H1 (cell line): ENCODE data around the gene ZNF484. TPM values are rescaled to one million over a fixed set of nuclear protein-coding genes. Genes with fewer than 3 reads are reported as not detected.

Source experiments
- CTCF ChIA-PET: fragments of 300-600 bp; sonication (Branson Sonifier 250); formaldehyde crosslinking; loops from one replicate; lab custom pipeline; 2021; ENCODE audit not compliant: partially characterized antibody; lab: Charles Lee
- POLR2A ChIA-PET: fragments of 300-600 bp; sonication (Branson Sonifier 250); formaldehyde crosslinking; loops from one replicate; lab custom pipeline; 2021; ENCODE audit warnings: inconsistent platforms; ENCODE audit not compliant: partially characterized antibody; lab: Charles Lee
- DNase-seq, 2 experiments: peaks; one replicate each; pipeline versions ENCODE4 v3.0.0 to v3.0.0-alpha.2; 2010 to 2022; ENCODE audit warnings: low spot score in 2 of 2, low read depth in 1 of 2, mixed read lengths in 1 of 2
- FAIRE-seq: peaks from 2 replicates; lab custom pipeline; 2011; peaks lifted over from hg19 to GRCh38; lab: Jason Lieb, UNC
- H2AFZ ChIP-seq: 2 replicates; pipeline ENCODE4 v1.8.1; 2012; ENCODE audit warnings: low read length, inconsistent platforms
- H2AK5ac ChIP-seq: 2 replicates; pipeline ENCODE4 v1.6.1; 2013; ENCODE audit warnings: low read depth, low read length
- H2BK120ac ChIP-seq: replicated peaks from 2 replicates; pipeline ENCODE3; 2013; ENCODE audit warnings: low read depth, low read length, inconsistent platforms
- H2BK12ac ChIP-seq: 2 replicates; pipeline ENCODE4 v1.6.1; 2013; ENCODE audit warnings: low read depth, low read length
- H2BK15ac ChIP-seq: 2 replicates; pipeline ENCODE4 v1.6.1; 2013; ENCODE audit warnings: low read length
- H2BK20ac ChIP-seq: 2 replicates; pipeline ENCODE4 v1.6.1; 2013; ENCODE audit warnings: low read length
- H2BK5ac ChIP-seq: 2 replicates; pipeline ENCODE4 v1.6.1; 2013; ENCODE audit warnings: low read depth, low read length
- H3K14ac ChIP-seq: 2 replicates; pipeline ENCODE4 v1.6.1; 2013; ENCODE audit warnings: inconsistent platforms; ENCODE audit not compliant: insufficient read length
- H3K18ac ChIP-seq: 2 replicates; pipeline ENCODE4 v1.6.1; 2013; ENCODE audit warnings: low read length; ENCODE audit errors: extremely low read depth
- H3K23ac ChIP-seq: 2 replicates; pipeline ENCODE4 v1.6.1; 2013; ENCODE audit warnings: inconsistent platforms; ENCODE audit not compliant: insufficient read length
- H3K23me2 ChIP-seq: 2 replicates; pipeline ENCODE4 v1.6.1; 2013; ENCODE audit warnings: low read depth, low read length
- H3K27ac ChIP-seq: 2 replicates; pipeline ENCODE4 v1.6.1; 2011; ENCODE audit warnings: low read depth, low read length, inconsistent platforms
- H3K27me3 ChIP-seq, 4 experiments: replicated peaks in 1 of 4; 1 replicate in 1 of 4; 2 replicates in 3 of 4; pipeline versions ENCODE4 v1.6.1 to v1.8.1; 2011 to 2013; ENCODE audit warnings: low read length in 3 of 4, mild to moderate bottlenecking in 3 of 4, inconsistent platforms in 2 of 4, mixed read lengths in 2 of 4, moderate library complexity in 1 of 4; ENCODE audit not compliant: control insufficient read depth in 3 of 4, insufficient read depth in 3 of 4; ENCODE audit errors: extremely low read depth in 1 of 4
- H3K36me3 ChIP-seq, 4 experiments: 2 replicates each; pipeline versions ENCODE4 v1.6.1 to v1.8.1; 2011 to 2013; ENCODE audit warnings: mild to moderate bottlenecking in 4 of 4, low read length in 3 of 4, moderate library complexity in 2 of 4, control low read depth in 1 of 4, inconsistent platforms in 1 of 4; ENCODE audit not compliant: insufficient read depth in 4 of 4, control insufficient read depth in 2 of 4
- H3K4ac ChIP-seq: replicated peaks from 2 replicates; pipeline ENCODE3; 2013; ENCODE audit warnings: low read length, low read depth, mixed read lengths, inconsistent platforms; ENCODE audit not compliant: insufficient read length
- H3K4me1 ChIP-seq, 4 experiments: replicated peaks in 1 of 4; 1 replicate in 1 of 4; 2 replicates in 3 of 4; pipeline versions ENCODE4 v1.6.1 to v1.8.1; 2011 to 2013; ENCODE audit warnings: low read length in 3 of 4, inconsistent platforms in 2 of 4, mixed read lengths in 1 of 4; ENCODE audit not compliant: insufficient read depth in 4 of 4, control insufficient read depth in 3 of 4
- H3K4me2 ChIP-seq, 2 experiments: 2 replicates each; pipeline versions ENCODE4 v1.6.1 to v1.8.1; 2011 to 2013; ENCODE audit warnings: low read depth in 2 of 2, low read length in 2 of 2, control low read depth in 1 of 2, inconsistent platforms in 1 of 2, mild to moderate bottlenecking in 1 of 2; ENCODE audit not compliant: insufficient read depth in 1 of 2
- H3K4me3 ChIP-seq, 4 experiments: fragments of 200-600, 300-600 bp in 1 of 4; sonication (generic), shearing (Covaris generic), sonication (Bioruptor Twin) in 1 of 4; 2 replicates each; pipeline versions ENCODE4 v1.5.1 to v1.8.1; 2011 to 2016; ENCODE audit warnings: low read length in 4 of 4, low read depth in 3 of 4, control low read depth in 2 of 4, inconsistent platforms in 2 of 4, mild to moderate bottlenecking in 2 of 4, mixed read lengths in 1 of 4, moderate library complexity in 1 of 4; ENCODE audit not compliant: insufficient read depth in 2 of 4; ENCODE audit errors: extremely low read depth in 1 of 4
- H3K56ac ChIP-seq: replicated peaks from 2 replicates; pipeline ENCODE3; 2013; ENCODE audit warnings: low read depth, mild to moderate bottlenecking, mixed read lengths, low read length, inconsistent platforms; ENCODE audit not compliant: insufficient read length
- H3K79me1 ChIP-seq: 2 replicates; pipeline ENCODE4 v1.6.1; 2013; ENCODE audit warnings: low read depth, low read length, control low read depth
- H3K79me2 ChIP-seq, 2 experiments: 2 replicates each; pipeline versions ENCODE4 v1.6.1 to v1.8.1; 2012 to 2013; ENCODE audit warnings: low read length in 2 of 2, mild to moderate bottlenecking in 2 of 2, inconsistent platforms in 1 of 2; ENCODE audit not compliant: insufficient read depth in 2 of 2, control insufficient read depth in 1 of 2
- H3K9ac ChIP-seq, 4 experiments: replicated peaks in 1 of 4; 1 replicate in 1 of 4; 2 replicates in 3 of 4; pipeline versions ENCODE4 v1.6.1 to v1.8.1; 2011 to 2013; ENCODE audit warnings: low read depth in 3 of 4, low read length in 3 of 4, control low read depth in 2 of 4, mild to moderate bottlenecking in 2 of 4, moderate library complexity in 2 of 4, inconsistent platforms in 1 of 4; ENCODE audit errors: extremely low read depth in 1 of 4
- H3K9me3 ChIP-seq, 2 experiments: 2 replicates each; pipeline versions ENCODE4 v1.6.1 to v1.8.1; 2012 to 2013; ENCODE audit warnings: mild to moderate bottlenecking in 2 of 2, moderate library complexity in 2 of 2, control low read depth in 1 of 2, inconsistent platforms in 1 of 2, low read depth in 1 of 2, low read length in 1 of 2, mixed read lengths in 1 of 2; ENCODE audit not compliant: insufficient read depth in 2 of 2
- H4K20me1 ChIP-seq, 2 experiments: replicated peaks in 1 of 2; 2 replicates each; pipeline versions ENCODE3 to v1.8.1; 2011 to 2013; ENCODE audit warnings: inconsistent platforms in 2 of 2, low read length in 2 of 2, mild to moderate bottlenecking in 1 of 2; ENCODE audit not compliant: insufficient read depth in 2 of 2, control insufficient read depth in 1 of 2
- H4K5ac ChIP-seq: 2 replicates; pipeline ENCODE4 v1.6.1; 2013; ENCODE audit warnings: low read length, low read depth, mixed read lengths, inconsistent platforms; ENCODE audit not compliant: insufficient read length
- H4K8ac ChIP-seq: 2 replicates; pipeline ENCODE4 v1.8.0; 2013; ENCODE audit warnings: mild to moderate bottlenecking, moderate library complexity, low read length, inconsistent platforms; ENCODE audit not compliant: insufficient read depth; ENCODE audit errors: extremely low read depth
- H4K91ac ChIP-seq: replicated peaks from 2 replicates; pipeline ENCODE3; 2013; ENCODE audit warnings: low read length, mixed read lengths, inconsistent platforms; ENCODE audit not compliant: insufficient read length
- CREB1 ChIP-seq: IDR thresholded peaks from 2 replicates; pipeline ENCODE4 v1.6.1; 2012; ENCODE audit warnings: inconsistent platforms
- E2F6 ChIP-seq: IDR thresholded peaks from 2 replicates; pipeline ENCODE4 v1.6.1; 2012; ENCODE audit warnings: inconsistent platforms
- HDAC6 ChIP-seq: IDR thresholded peaks from one replicate; pipeline ENCODE4 v1.7.1; 2012; ENCODE audit warnings: low read depth, mild to moderate bottlenecking, inconsistent platforms, low read length, moderate library complexity
- JUND ChIP-seq: IDR thresholded peaks from 2 replicates; pipeline ENCODE4 v1.6.1; 2011; ENCODE audit warnings: mild to moderate bottlenecking, improper control_type of control experiment, low read length
- TAF1 ChIP-seq: IDR thresholded peaks from 2 replicates; pipeline ENCODE4 v1.6.1; 2011; ENCODE audit warnings: mild to moderate bottlenecking, low read depth, low read length
- TBP ChIP-seq: IDR thresholded peaks from 2 replicates; pipeline ENCODE4 v1.6.1; 2011; ENCODE audit warnings: low read depth, low read length, improper control_type of control experiment
- TEAD4 ChIP-seq: IDR thresholded peaks from 2 replicates; pipeline ENCODE4 v1.6.1; 2012; ENCODE audit warnings: low read depth, low read length, inconsistent platforms, mixed read lengths
- WGBS, 2 experiments: shearing (Covaris generic) in 1 of 2; methylation state at CpG; one replicate each; pipeline versions ENCODE4 v1.1.6 to v1.1.7; 2013 to 2015; ENCODE audit warnings: low lambda C conversion rate in 2 of 2, mixed read lengths in 2 of 2, inconsistent platforms in 1 of 2, low coverage in 1 of 2, missing lambda C conversion rate in 1 of 2; ENCODE audit not compliant: insufficient replicate concordance in 2 of 2, insufficient coverage in 1 of 2, insufficient read length in 1 of 2; ENCODE audit errors: extremely low coverage in 1 of 2, missing lambda C conversion rate in 1 of 2; 5-methylcytosine and 5-hydroxymethylcytosine counted together
- polyA plus RNA-seq, 7 experiments: library from polyadenylated mRNA; depleted of rRNA in 3 of 7; stranded (reverse) in 5 of 7; unstranded in 2 of 7; fragments of >200 nt in 5 of 7; fragments of 200-250 nt in 2 of 7; gene quantifications; 1 replicate in 5 of 7; 2 replicates in 1 of 7; 4 replicates in 1 of 7; pipeline versions ENCODE4 v1.2.1 to v1.2.3, GENCODE V29; 2011 to 2013; ENCODE audit warnings: missing spikeins in 2 of 7, mixed read lengths in 2 of 7
- total RNA-seq: library from RNA; stranded (reverse); fragmentation: NEBNext Ultra II Directional; extraction: Animal tissue kit (Norgen Biotek cat#: 25700); gene quantifications from 2 replicates; pipeline ENCODE4 v1.2.1, GENCODE V29; 2021

Gene ZNF484
- total and polyA plus RNA-seq, 2 of the 8 experiments (the other 6 are each of a cell fraction or from before 2014, with no cell fraction given) = 1.3 to 11.5 TPM

GRCh38 chr9:92882276-92882675 is 4.4 kb upstream of the ZNF484 start:
- H3K56ac ChIP-seq = no peak overlapping the region
- no peak overlapping the region for H4K5ac ChIP-seq
- no peak overlapping the region for H2BK5ac ChIP-seq
- H2AK5ac ChIP-seq = no peak overlapping the region
- H3K9me3 ChIP-seq = no peaks in the 10 kb centered on the region
- peaks cover 1 to 12% (median 7%) of the 10 kb centered on the region in 4 experiments; a peak in 5 of 7 replicates for H3K4me1 ChIP-seq
- H3K36me3 ChIP-seq = no peaks in the 10 kb centered on the region
- H4K8ac ChIP-seq = no peak overlapping the region
- H2BK12ac ChIP-seq = no peak overlapping the region
- no peak overlapping the region for H2BK120ac ChIP-seq
- TF ChIP-seq HDAC6 (no peak), JUND (0 out of 2 replicates have a peak, but pooled peaks have one; percentile 17), CREB1 (peak; percentile 35; the same call in 1 of the 2 replicates), E2F6 (no peak), TEAD4 (0 out of 2 replicates have a peak, but pooled peaks have one; percentile 7), TBP (peak; percentile 43; the same call in 1 of the 2 replicates), TAF1 (peak; percentile 46; the same call in 1 of the 2 replicates)
- H3K4me2 ChIP-seq = peak overlapping the region; percentile 25 to 52
- no peak overlapping the region for H2BK20ac ChIP-seq
- CTCF ChIA-PET = interaction anchor here (1.1 to 1.6 kb wide), 3 partner anchors 9 to 225 kb away, joined by 3 to 6 read pairs (median 3); no protein-coding TSS in a partner anchor
- H2AFZ ChIP-seq = no peak overlapping the region
- no peak overlapping the region for H3K14ac ChIP-seq
- WGBS, 2 experiments = 8% methylated on average over 5 of the region's 5 CpGs; no CpG with 5 or more reads in 1 of the 2 experiments
- DNase-seq (peak; percentile 41 to 63), FAIRE-seq (no peak)
- POLR2A ChIA-PET = interaction anchor here (1.3 kb wide), 1 partner anchor 24 kb away, joined by 3 read pairs; no protein-coding TSS in a partner anchor
- no peak overlapping the region for H2BK15ac ChIP-seq
- no peaks in the 10 kb centered on the region for H3K79me2 ChIP-seq
- H3K18ac ChIP-seq = no peak overlapping the region
- H3K9ac ChIP-seq = no peak overlapping the region
- H3K23ac ChIP-seq = no peak overlapping the region
- peak overlapping the region in 1 of 4 experiments; percentile 27; a peak in 1 of 8 replicates for H3K4me3 ChIP-seq
- H3K4ac ChIP-seq = no peak overlapping the region
- H3K79me1 ChIP-seq = no peaks in the 10 kb centered on the region
- no peak overlapping the region for H4K91ac ChIP-seq
- H3K27me3 ChIP-seq = peaks cover 0 to 3% (median 1%) of the 10 kb centered on the region in 4 experiments; a peak in 2 of 7 replicates
- no peak overlapping the region for H3K27ac ChIP-seq
- H4K20me1 ChIP-seq = no peaks in the 10 kb centered on the region
- H3K23me2 ChIP-seq = no peaks in the 10 kb centered on the region; the same call in 1 of the 2 replicates
